ENCODE measurements around the gene DPYD.

DPYD gene

GRCh38 chr1:97875996-97876395, 44.8 kb downstream of the DPYD start:
- no peaks in the 10 kb centered on the region for H3K36me3 ChIP-seq (ENCODE audit: insufficient read depth, low read length)
- H3K4me1 ChIP-seq (ENCODE audit: insufficient read depth, low read length) = peaks cover 2% of the 10 kb centered on the region; the same call in 1 of the 2 replicates

DNA sequence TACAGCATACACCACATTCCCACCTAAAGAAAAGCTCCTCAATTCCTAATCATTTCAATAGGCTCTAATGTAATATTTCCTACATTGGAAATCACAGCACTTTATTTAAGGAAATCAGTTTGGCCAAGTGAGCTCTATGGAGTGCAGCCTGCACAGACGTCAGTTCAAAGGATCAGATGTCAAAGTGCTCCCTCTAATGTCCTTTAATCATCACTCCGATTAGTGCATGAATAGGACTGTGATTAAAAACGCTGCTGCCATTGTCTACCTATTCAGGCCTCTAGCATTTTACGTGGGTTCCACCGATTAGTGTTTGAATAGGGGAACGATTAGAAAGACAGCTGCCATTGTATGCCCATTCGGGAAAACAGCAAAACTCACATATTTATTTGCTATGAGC, 50.2 kb downstream of the DPYD start:
- Histone ChIP-seq H3K9ac (ENCODE audit: low read depth, low read length) (no peak overlapping the region), H3K27ac (ENCODE audit: low read depth, low read length) (no peak overlapping the region), H3K27me3 (ENCODE audit: insufficient read depth, low read length) (no peaks in the 10 kb centered on the region), H3K9me3 (ENCODE audit: insufficient read depth, low read depth, low read length) (no peaks in the 10 kb centered on the region), H3K4me3 (ENCODE audit: low read length) (no peak overlapping the region), H3K36me3 (ENCODE audit: insufficient read depth, low read length) (no peaks in the 10 kb centered on the region), H3K4me1 (ENCODE audit: insufficient read depth, low read length) (peaks cover 10% of the 10 kb centered on the region)
- 67% methylated on average over 7 of the region's 7 CpGs for WGBS

More at GRCh38 chr1:97875996-97876395, 44.8 kb downstream of the DPYD start:
- Histone ChIP-seq H3K9me3 (ENCODE audit: insufficient read depth, low read depth, low read length) (no peaks in the 10 kb centered on the region), H3K27ac (ENCODE audit: low read depth, low read length) (no peak overlapping the region), H3K4me3 (ENCODE audit: low read length) (no peak overlapping the region), H3K27me3 (ENCODE audit: insufficient read depth, low read length) (no peaks in the 10 kb centered on the region), H3K9ac (ENCODE audit: low read depth, low read length) (no peak overlapping the region)
- 95% methylated on average over 3 of the region's 3 CpGs for WGBS

DNA sequence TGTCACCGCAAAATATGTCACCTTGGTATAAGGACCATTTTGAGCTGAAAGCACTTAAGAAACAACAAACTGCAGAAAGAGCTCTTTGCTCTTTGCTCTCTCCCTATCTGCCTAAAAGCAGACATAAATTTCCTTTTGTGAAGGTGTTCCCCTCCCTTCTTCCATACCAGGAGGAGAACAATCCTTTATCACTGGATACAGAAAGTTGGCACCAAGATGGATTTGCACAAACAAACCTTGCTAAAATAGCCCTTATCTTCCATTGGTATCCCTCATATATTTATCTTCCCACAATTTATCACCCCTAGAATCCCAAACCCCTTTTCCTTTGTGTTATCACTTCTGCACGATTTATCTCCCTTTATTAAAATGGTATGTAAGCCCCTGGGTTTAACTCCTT, 51.4 kb downstream of the DPYD start:
- WGBS = 100% methylated on average over 1 of the region's 2 CpGs
- H3K9ac ChIP-seq (ENCODE audit: low read depth, low read length) = no peak overlapping the region
- H3K4me3 ChIP-seq (ENCODE audit: low read length) = no peak overlapping the region
- H3K27ac ChIP-seq (ENCODE audit: low read depth, low read length) = no peak overlapping the region
- H3K9me3 ChIP-seq (ENCODE audit: insufficient read depth, low read depth, low read length) = no peaks in the 10 kb centered on the region
- H3K4me1 ChIP-seq (ENCODE audit: insufficient read depth, low read length) = peaks cover 10% of the 10 kb centered on the region
- H3K27me3 ChIP-seq (ENCODE audit: insufficient read depth, low read length) = no peaks in the 10 kb centered on the region
- H3K36me3 ChIP-seq (ENCODE audit: insufficient read depth, low read length) = no peaks in the 10 kb centered on the region

- Histone ChIP-seq H3K27ac (ENCODE audit: low read depth, low read length) (no peak overlapping the region), H3K27me3 (ENCODE audit: insufficient read depth, low read length) (no peaks in the 10 kb centered on the region), H3K4me1 (ENCODE audit: insufficient read depth, low read length) (peaks cover 10% of the 10 kb centered on the region), H3K36me3 (ENCODE audit: insufficient read depth, low read length) (no peaks in the 10 kb centered on the region), H3K4me3 (ENCODE audit: low read length) (no peak overlapping the region), H3K9ac (ENCODE audit: low read depth, low read length) (no peak overlapping the region), H3K9me3 (ENCODE audit: insufficient read depth, low read depth, low read length) (no peaks in the 10 kb centered on the region)
- 93% methylated on average over 3 of the region's 4 CpGs for WGBS
Observed at GRCh38 chr1:97867127-97867526, 53.7 kb downstream of the DPYD start.

DNA sequence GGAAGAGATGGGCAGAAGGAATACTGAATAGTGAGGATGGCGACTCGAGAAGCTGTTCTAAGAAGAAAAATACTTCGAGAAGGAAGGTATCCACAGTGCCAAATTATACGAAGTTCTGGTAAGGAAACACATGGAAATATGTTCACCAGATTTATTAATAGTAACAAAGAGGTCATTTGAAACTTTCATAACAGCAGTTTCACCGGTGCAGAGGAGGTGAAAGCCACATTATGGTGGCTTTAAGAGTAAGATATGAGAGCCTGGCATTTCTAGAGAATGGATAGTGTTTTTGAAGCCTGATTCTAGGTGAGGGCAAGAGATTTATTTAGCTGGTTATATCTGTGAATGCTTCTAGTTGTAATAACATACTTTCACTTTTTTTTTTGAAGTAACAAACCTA, 56.2 kb downstream of the DPYD start:
- H3K4me1 ChIP-seq (ENCODE audit: insufficient read depth, low read length) = no peaks in the 10 kb centered on the region
- H3K27ac ChIP-seq (ENCODE audit: low read depth, low read length) = no peak overlapping the region
- H3K36me3 ChIP-seq (ENCODE audit: insufficient read depth, low read length) = no peaks in the 10 kb centered on the region
- H3K9ac ChIP-seq (ENCODE audit: low read depth, low read length) = no peak overlapping the region
- H3K9me3 ChIP-seq (ENCODE audit: insufficient read depth, low read depth, low read length) = no peaks in the 10 kb centered on the region
- H3K27me3 ChIP-seq (ENCODE audit: insufficient read depth, low read length) = no peaks in the 10 kb centered on the region
- 98% methylated on average over 5 of the region's 5 CpGs for WGBS
- H3K4me3 ChIP-seq (ENCODE audit: low read length) = no peak overlapping the region

DNA sequence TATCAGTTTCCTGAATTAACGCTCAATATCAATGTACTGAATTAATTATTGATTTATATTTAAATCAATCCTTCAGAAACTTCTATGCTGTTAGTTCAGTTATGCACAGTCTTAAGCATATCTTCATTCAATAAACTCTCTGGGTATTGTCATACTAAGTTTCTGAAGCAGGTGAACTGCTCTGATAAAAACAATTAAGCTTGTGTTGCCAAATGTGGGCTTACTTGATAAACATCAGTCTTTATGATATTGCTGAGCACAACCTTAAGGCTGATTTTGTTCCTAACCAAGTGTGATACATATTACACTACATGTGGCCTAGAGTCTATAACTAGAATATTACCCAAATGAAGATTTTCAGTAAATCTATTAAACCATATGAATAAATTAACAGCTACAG, 67.6 kb downstream of the DPYD start:
- H3K27ac ChIP-seq (ENCODE audit: low read depth, low read length) = no peak overlapping the region
- WGBS = no CpG with 5 or more reads among the region's 1 CpG
- H3K9ac ChIP-seq (ENCODE audit: low read depth, low read length) = no peak overlapping the region
- H3K4me1 ChIP-seq (ENCODE audit: insufficient read depth, low read length) = no peaks in the 10 kb centered on the region
- no peaks in the 10 kb centered on the region for H3K36me3 ChIP-seq (ENCODE audit: insufficient read depth, low read length)
- H3K4me3 ChIP-seq (ENCODE audit: low read length) = no peak overlapping the region
- H3K27me3 ChIP-seq (ENCODE audit: insufficient read depth, low read length) = no peaks in the 10 kb centered on the region
- no peaks in the 10 kb centered on the region for H3K9me3 ChIP-seq (ENCODE audit: insufficient read depth, low read depth, low read length)

- Histone ChIP-seq H3K27me3 (ENCODE audit: insufficient read depth, low read length) (no peaks in the 10 kb centered on the region), H3K9ac (ENCODE audit: low read depth, low read length) (no peak overlapping the region), H3K4me3 (ENCODE audit: low read length) (no peak overlapping the region), H3K9me3 (ENCODE audit: insufficient read depth, low read depth, low read length) (peaks cover 17% of the 10 kb centered on the region), H3K36me3 (ENCODE audit: insufficient read depth, low read length) (no peaks in the 10 kb centered on the region), H3K27ac (ENCODE audit: low read depth, low read length) (no peak overlapping the region), H3K4me1 (ENCODE audit: insufficient read depth, low read length) (no peaks in the 10 kb centered on the region)
- 96% methylated on average over 4 of the region's 4 CpGs for WGBS
Observed at GRCh38 chr1:97849345-97850340, 71.2 kb downstream of the DPYD start.

DNA sequence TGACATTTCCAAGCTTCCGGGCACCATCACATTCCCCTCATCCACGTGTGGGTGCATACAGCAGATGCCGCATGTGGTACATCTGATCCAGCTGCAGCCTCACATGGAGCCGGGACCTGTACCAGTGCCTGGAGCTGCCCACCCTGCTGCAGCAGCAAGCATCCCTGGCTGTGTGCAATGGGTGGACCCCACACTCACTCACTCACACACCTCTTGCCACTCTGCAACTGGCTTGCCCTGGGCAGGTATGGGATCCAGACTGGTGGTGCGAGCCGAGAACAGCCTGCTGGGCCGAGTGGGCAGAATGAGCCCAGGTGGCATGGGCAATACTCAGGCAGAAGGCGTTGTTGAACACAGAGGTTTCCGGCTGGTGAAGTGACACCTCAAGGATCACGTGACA, 75.0 kb downstream of the DPYD start:
- Histone ChIP-seq H3K27ac (ENCODE audit: low read depth, low read length) (no peak overlapping the region), H3K4me3 (ENCODE audit: low read length) (no peak overlapping the region), H3K4me1 (ENCODE audit: insufficient read depth, low read length) (no peaks in the 10 kb centered on the region), H3K36me3 (ENCODE audit: insufficient read depth, low read length) (no peaks in the 10 kb centered on the region), H3K9me3 (ENCODE audit: insufficient read depth, low read depth, low read length) (peaks cover 18% of the 10 kb centered on the region), H3K27me3 (ENCODE audit: insufficient read depth, low read length) (no peaks in the 10 kb centered on the region), H3K9ac (ENCODE audit: low read depth, low read length) (no peak overlapping the region)
- WGBS = 95% methylated on average over 10 of the region's 10 CpGs

DNA sequence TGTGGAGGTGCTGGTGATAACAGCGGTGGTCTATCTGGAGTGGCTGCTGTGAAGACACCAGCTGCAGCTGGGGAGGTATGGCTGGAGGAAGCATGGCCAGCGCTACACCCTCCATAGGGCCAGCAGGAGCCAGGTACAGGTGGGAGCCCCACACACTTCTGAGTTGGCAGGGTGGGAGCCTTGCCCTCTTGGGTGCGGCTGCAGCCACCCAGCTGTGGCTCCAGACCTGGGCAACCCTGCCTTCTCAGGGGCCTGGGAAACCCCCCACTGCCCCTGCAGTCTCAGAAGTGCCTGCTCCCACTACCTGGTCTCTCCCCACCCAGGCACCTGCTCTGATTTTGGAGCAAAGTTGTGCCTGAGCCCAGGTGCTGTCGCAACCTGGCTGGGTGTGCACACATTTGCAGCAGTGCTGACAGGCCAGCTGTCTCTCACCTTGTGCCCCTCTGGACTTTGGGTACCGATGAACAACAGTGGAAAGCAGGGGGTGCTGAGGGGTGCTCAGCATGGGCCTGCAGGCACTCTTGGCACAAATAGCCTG, 76.2 kb downstream of the DPYD start:
- no peaks in the 10 kb centered on the region for H3K4me1 ChIP-seq (ENCODE audit: insufficient read depth, low read length)
- H3K4me3 ChIP-seq (ENCODE audit: low read length) = no peak overlapping the region
- WGBS = 95% methylated on average over 5 of the region's 5 CpGs
- H3K9me3 ChIP-seq (ENCODE audit: insufficient read depth, low read depth, low read length) = peaks cover 18% of the 10 kb centered on the region
- H3K27me3 ChIP-seq (ENCODE audit: insufficient read depth, low read length) = no peaks in the 10 kb centered on the region
- H3K36me3 ChIP-seq (ENCODE audit: insufficient read depth, low read length) = no peaks in the 10 kb centered on the region
- H3K27ac ChIP-seq (ENCODE audit: low read depth, low read length) = no peak overlapping the region
- H3K9ac ChIP-seq (ENCODE audit: low read depth, low read length) = no peak overlapping the region

- 100% methylated on average over 1 of the region's 1 CpG for WGBS
Observed at GRCh38 chr1:97841338-97841737, 79.5 kb downstream of the DPYD start.

DNA sequence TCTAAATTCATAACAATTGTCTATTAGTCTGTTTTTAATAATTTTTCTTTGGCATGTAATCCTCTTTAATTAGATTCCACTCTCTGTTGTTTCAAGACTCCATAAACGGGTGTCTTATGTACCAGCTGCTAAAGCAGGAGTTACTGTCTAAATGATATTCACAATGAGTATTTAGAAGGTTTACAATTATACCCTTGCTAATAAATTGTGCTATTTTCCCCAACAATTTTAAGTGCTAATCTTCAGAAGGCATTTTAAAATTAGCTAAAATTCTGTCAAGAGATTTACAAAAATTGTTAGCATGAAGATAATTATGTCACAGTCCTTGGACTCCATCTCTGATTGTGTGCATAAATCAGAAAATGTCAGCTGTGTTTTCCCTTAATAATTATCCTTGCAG, 83.7 kb downstream of the DPYD start:
- H3K4me1 ChIP-seq (ENCODE audit: insufficient read depth, low read length) = no peaks in the 10 kb centered on the region
- no CpG with 5 or more reads among the region's 1 CpG for WGBS

More at GRCh38 chr1:97841338-97841737, 79.5 kb downstream of the DPYD start:
- Histone ChIP-seq H3K9ac (ENCODE audit: low read depth, low read length) (no peak overlapping the region), H3K4me1 (ENCODE audit: insufficient read depth, low read length) (no peaks in the 10 kb centered on the region), H3K36me3 (ENCODE audit: insufficient read depth, low read length) (no peaks in the 10 kb centered on the region), H3K27me3 (ENCODE audit: insufficient read depth, low read length) (no peaks in the 10 kb centered on the region), H3K4me3 (ENCODE audit: low read length) (no peak overlapping the region), H3K27ac (ENCODE audit: low read depth, low read length) (no peak overlapping the region), H3K9me3 (ENCODE audit: insufficient read depth, low read depth, low read length) (peaks cover 18% of the 10 kb centered on the region)

More for the DNA sequence above, 83.7 kb downstream of the DPYD start:
- no peaks in the 10 kb centered on the region for H3K36me3 ChIP-seq (ENCODE audit: insufficient read depth, low read length)
- no peak overlapping the region for H3K4me3 ChIP-seq (ENCODE audit: low read length)
- no peak overlapping the region for H3K9ac ChIP-seq (ENCODE audit: low read depth, low read length)
- H3K27me3 ChIP-seq (ENCODE audit: insufficient read depth, low read length) = no peaks in the 10 kb centered on the region
- H3K9me3 ChIP-seq (ENCODE audit: insufficient read depth, low read depth, low read length) = no peaks in the 10 kb centered on the region
- H3K27ac ChIP-seq (ENCODE audit: low read depth, low read length) = no peak overlapping the region
